ENCODE measurements around the gene FRMD5. TPM values are rescaled to one million over a fixed set of nuclear protein-coding genes. Genes with fewer than 3 reads are reported as not detected.

Gene FRMD5
- total RNA-seq, 4 donors from 2014 or later: 0.31 to 0.72 TPM; not detected in 2

GRCh38 chr15:43991206-43991605 is 203.9 kb downstream of the FRMD5 start:
- 71% methylated on average over 2 of the region's 2 CpGs for WGBS
- no peak for DNase-seq (ENCODE audit: low spot score in 2 of 2)
- Histone ChIP-seq H3K36me3 (no peaks in the 10 kb centered on the region), H3K4me3 (no peak overlapping the region), H3K4me1 (no peaks in the 10 kb centered on the region), H3K27ac (no peak overlapping the region), H3K27me3 (no peaks in the 10 kb centered on the region), H3K9me3 (no peaks in the 10 kb centered on the region)
- TF ChIP-seq POLR2A (IDR thresholded peaks at IDR 0.05): no peak
- TF ChIP-seq POLR2AphosphoS5 (IDR thresholded peaks at IDR 0.05): no peak
- TF ChIP-seq EP300 (IDR thresholded peaks at IDR 0.05): no peak
- TF ChIP-seq, protein P1, sequence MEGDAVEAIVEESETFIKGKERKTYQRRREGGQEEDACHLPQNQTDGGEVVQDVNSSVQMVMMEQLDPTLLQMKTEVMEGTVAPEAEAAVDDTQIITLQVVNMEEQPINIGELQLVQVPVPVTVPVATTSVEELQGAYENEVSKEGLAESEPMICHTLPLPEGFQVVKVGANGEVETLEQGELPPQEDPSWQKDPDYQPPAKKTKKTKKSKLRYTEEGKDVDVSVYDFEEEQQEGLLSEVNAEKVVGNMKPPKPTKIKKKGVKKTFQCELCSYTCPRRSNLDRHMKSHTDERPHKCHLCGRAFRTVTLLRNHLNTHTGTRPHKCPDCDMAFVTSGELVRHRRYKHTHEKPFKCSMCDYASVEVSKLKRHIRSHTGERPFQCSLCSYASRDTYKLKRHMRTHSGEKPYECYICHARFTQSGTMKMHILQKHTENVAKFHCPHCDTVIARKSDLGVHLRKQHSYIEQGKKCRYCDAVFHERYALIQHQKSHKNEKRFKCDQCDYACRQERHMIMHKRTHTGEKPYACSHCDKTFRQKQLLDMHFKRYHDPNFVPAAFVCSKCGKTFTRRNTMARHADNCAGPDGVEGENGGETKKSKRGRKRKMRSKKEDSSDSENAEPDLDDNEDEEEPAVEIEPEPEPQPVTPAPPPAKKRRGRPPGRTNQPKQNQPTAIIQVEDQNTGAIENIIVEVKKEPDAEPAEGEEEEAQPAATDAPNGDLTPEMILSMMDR (IDR thresholded peaks at IDR 0.05): no peak

GRCh38 chr15:43989938-43990337 is 205.1 kb downstream of the FRMD5 start:
- WGBS: 95% methylated on average over 10 of the region's 15 CpGs
- no peaks in the 10 kb centered on the region for H3K4me1 ChIP-seq
- H3K27me3 ChIP-seq: no peaks in the 10 kb centered on the region
- no peak overlapping the region for H3K27ac ChIP-seq
- H3K9me3 ChIP-seq: no peaks in the 10 kb centered on the region
- no peak for DNase-seq (ENCODE audit: low spot score in 2 of 2)
- no peak for TF ChIP-seq POLR2A (IDR thresholded peaks at IDR 0.05)
- TF ChIP-seq, protein P1 (IDR thresholded peaks at IDR 0.05): no peak
- TF ChIP-seq POLR2AphosphoS5 (IDR thresholded peaks at IDR 0.05): no peak
- TF ChIP-seq EP300 (IDR thresholded peaks at IDR 0.05): no peak
- no peaks in the 10 kb centered on the region for H3K36me3 ChIP-seq
- H3K4me3 ChIP-seq: no peak overlapping the region

GRCh38 chr15:43988900-43989299 is 206.2 kb downstream of the FRMD5 start:
- no peaks in the 10 kb centered on the region for H3K4me1 ChIP-seq
- TF ChIP-seq, protein P1 (IDR thresholded peaks at IDR 0.05): no peak
- TF ChIP-seq POLR2AphosphoS5 (IDR thresholded peaks at IDR 0.05): no peak
- 95% methylated on average over 7 of the region's 13 CpGs for WGBS
- no peaks in the 10 kb centered on the region for H3K36me3 ChIP-seq
- no peak overlapping the region for H3K27ac ChIP-seq
- H3K4me3 ChIP-seq: no peak overlapping the region
- no peaks in the 10 kb centered on the region for H3K9me3 ChIP-seq
- no peak for DNase-seq (ENCODE audit: low spot score in 2 of 2)
- H3K27me3 ChIP-seq: peaks cover 3% of the 10 kb centered on the region

DNA sequence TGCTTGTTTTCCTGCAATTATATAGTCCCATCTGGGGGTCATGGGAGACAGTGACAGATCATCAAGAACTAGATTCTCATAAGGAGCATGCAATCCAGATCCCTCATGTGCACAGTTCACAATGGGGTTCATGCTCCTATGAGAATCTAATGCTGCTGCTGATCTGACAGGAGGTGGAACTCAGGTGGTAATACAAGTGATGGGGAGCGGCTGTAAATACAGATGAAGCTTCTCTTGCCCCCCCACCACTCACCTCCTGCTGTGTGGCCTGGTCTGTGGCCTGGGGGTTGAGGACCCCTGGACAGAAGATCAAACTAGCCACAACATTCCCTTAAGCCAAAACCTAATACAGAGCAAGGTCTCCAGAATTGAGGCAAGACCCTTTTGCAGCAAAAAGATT is 207.1 kb downstream of the FRMD5 start:
- 78% methylated on average over 1 of the region's 1 CpG for WGBS
- no peak overlapping the region for H3K4me3 ChIP-seq
- DNase-seq (ENCODE audit: low spot score in 2 of 2): no peak
- no peak for TF ChIP-seq POLR2AphosphoS5 (IDR thresholded peaks at IDR 0.05)
- TF ChIP-seq, protein P1 (IDR thresholded peaks at IDR 0.05): no peak
- no peak for TF ChIP-seq POLR2A (IDR thresholded peaks at IDR 0.05)
- TF ChIP-seq EP300 (IDR thresholded peaks at IDR 0.05): no peak
- no peaks in the 10 kb centered on the region for H3K9me3 ChIP-seq
- H3K36me3 ChIP-seq: no peaks in the 10 kb centered on the region
- H3K27me3 ChIP-seq: peaks cover 3% of the 10 kb centered on the region
- H3K4me1 ChIP-seq: no peaks in the 10 kb centered on the region
- no peak overlapping the region for H3K27ac ChIP-seq

DNA sequence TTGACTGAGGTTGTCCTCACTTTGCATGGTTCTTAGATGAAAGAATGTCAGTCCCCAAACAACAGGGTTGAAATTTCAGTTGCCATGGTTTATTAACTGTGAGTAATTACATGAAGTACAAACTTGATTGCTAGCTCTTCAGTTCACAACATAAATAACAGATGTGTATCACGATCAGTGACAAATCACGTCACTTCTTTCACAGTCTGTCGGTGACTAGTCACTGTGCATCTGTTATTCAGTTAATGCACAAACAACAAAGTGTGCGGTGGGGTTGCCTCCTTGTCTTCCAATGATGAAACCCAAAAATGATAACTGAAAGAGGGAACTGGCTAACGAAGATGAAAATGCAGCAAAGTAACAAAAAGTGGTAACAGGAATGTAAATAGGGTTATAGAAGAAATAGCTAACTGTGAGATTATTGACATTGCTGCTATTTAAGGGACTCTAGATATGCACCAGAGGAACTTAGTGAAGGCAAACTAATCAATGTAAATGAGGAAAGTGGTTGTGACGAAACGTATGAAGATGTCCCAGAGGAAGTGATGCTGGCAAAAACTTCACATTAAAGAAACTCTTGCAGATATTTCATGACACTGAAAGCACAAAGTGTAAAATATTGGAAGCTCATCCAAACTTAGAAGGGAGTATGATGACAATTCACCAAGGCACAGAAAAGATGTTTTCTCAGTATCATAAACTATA is 208.9 kb downstream of the FRMD5 start:
- Histone ChIP-seq H3K36me3 (no peaks in the 10 kb centered on the region), H3K4me1 (no peaks in the 10 kb centered on the region), H3K27ac (no peak overlapping the region), H3K9me3 (no peaks in the 10 kb centered on the region), H3K27me3 (peaks cover 3% of the 10 kb centered on the region), H3K4me3 (no peak overlapping the region)
- DNase-seq (ENCODE audit: low spot score in 2 of 2): no peak
- no peak for TF ChIP-seq POLR2A (IDR thresholded peaks at IDR 0.05)
- 60% methylated on average over 7 of the region's 7 CpGs for WGBS

- no peaks in the 10 kb centered on the region for H3K36me3 ChIP-seq
- DNase-seq (ENCODE audit: low spot score in 2 of 2): no peak
- H3K9me3 ChIP-seq: no peaks in the 10 kb centered on the region
- H3K27me3 ChIP-seq: peaks cover 3% of the 10 kb centered on the region
- H3K4me1 ChIP-seq: no peaks in the 10 kb centered on the region
- no peak overlapping the region for H3K27ac ChIP-seq
- H3K4me3 ChIP-seq: no peak overlapping the region
- TF ChIP-seq POLR2A (IDR thresholded peaks at IDR 0.05) (no peak), POLR2AphosphoS5 (IDR thresholded peaks at IDR 0.05) (no peak)
- 22% methylated on average over 2 of the region's 2 CpGs for WGBS
These were observed 213.5 kb downstream of the FRMD5 start for GRCh38 chr15:43981576-43981975.
